Measurements from ENCODE around the gene SYCE1L. TPM values are rescaled to one million over a fixed set of nuclear protein-coding genes. Genes with fewer than 3 reads are reported as not detected.

The SYCE1L gene
- total RNA-seq, 2 experiments from 2014 or later = 1.9 to 9.9 TPM

DNA sequence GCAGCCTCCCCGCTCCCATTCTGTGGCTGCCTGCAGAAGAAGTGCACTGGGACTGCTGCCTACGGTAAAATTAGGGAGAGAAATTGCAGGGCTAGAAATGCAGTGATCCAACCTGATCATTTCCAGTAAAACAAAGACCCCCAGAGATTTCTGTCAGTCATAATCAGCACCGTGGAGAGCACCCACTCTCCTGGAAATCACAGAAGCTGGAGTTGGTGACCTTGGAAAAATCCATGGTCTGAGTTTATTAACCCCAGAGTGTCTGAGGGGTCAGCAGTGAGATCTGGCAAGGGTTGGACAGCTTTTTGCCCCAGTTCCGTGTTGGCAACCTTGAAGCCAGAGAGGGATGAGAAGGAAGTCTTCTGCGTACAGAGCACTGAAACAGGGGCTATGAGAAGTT is 7.8 kb downstream of the SYCE1L start:
- Histone ChIP-seq H3K36me3 (ENCODE audit: insufficient read depth, low read length) (no peaks in the 10 kb centered on the region), H3K4me3 (ENCODE audit: low read depth, low read length, poor library complexity, severe bottlenecking) (no peak overlapping the region), H3K9me3 (ENCODE audit: low read length) (no peaks in the 10 kb centered on the region), H3K79me2 (ENCODE audit: insufficient read depth, low read depth, low read length) (no peaks in the 10 kb centered on the region), H3K4me2 (ENCODE audit: low read length) (no peak overlapping the region), H4K20me1 (ENCODE audit: insufficient read depth, low read length) (no peaks in the 10 kb centered on the region), H3K4me1 (ENCODE audit: insufficient read depth, low read length, poor library complexity, severe bottlenecking) (peaks cover 7% of the 10 kb centered on the region), H2AFZ (ENCODE audit: low read length) (no peak overlapping the region), H3K27ac (ENCODE audit: low read depth, low read length, poor library complexity, severe bottlenecking) (no peak overlapping the region), H3K9me2 (ENCODE audit: insufficient read depth, low read length) (no peaks in the 10 kb centered on the region)
- intact Hi-C loops (cut with micrococcal nuclease; ENCODE audit: unreplicated experiment) = no loop called here
- no TSS peak for BruUV-seq (replicated peaks)
- TF ChIP-seq, protein P1, sequence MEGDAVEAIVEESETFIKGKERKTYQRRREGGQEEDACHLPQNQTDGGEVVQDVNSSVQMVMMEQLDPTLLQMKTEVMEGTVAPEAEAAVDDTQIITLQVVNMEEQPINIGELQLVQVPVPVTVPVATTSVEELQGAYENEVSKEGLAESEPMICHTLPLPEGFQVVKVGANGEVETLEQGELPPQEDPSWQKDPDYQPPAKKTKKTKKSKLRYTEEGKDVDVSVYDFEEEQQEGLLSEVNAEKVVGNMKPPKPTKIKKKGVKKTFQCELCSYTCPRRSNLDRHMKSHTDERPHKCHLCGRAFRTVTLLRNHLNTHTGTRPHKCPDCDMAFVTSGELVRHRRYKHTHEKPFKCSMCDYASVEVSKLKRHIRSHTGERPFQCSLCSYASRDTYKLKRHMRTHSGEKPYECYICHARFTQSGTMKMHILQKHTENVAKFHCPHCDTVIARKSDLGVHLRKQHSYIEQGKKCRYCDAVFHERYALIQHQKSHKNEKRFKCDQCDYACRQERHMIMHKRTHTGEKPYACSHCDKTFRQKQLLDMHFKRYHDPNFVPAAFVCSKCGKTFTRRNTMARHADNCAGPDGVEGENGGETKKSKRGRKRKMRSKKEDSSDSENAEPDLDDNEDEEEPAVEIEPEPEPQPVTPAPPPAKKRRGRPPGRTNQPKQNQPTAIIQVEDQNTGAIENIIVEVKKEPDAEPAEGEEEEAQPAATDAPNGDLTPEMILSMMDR (conservative IDR thresholded peaks at IDR 0.05; ENCODE audit: low read length) = no peak
- TF ChIP-seq EZH2phosphoT487 (IDR thresholded peaks at IDR 0.05; ENCODE audit: borderline replicate concordance, low read depth, low read length) = no peak
- CTCF ChIA-PET (ENCODE audit: unreplicated experiment) = no interaction called here
- DNase-seq (ENCODE audit: low spot score) = no peak
- POLR2A ChIA-PET = no interaction called here

DNA sequence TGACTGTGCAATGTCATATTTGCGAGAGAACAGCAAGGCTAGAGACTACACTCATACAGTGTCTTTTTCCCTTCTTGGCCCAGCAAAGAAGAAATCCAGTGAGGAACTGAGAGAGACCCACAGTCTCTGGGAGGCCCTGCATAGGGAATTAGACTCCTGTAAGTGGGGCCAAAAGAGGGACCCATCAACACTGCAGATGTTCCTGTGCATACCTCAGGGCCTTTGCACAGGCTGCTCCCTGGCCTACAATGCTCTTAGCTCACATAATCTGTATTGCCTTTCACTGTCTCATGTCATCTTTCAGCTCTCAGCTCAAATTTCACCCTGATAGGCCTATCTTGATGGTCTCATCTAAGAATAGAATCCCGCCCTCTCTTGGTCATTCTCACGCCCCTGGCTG is 9.2 kb downstream of the SYCE1L start:
- no peak for DNase-seq (ENCODE audit: low spot score)
- no peak overlapping the region for H3K4me3 ChIP-seq (ENCODE audit: low read depth, low read length, poor library complexity, severe bottlenecking)
- no peaks in the 10 kb centered on the region for H3K79me2 ChIP-seq (ENCODE audit: insufficient read depth, low read depth, low read length)
- no peaks in the 10 kb centered on the region for H3K36me3 ChIP-seq (ENCODE audit: insufficient read depth, low read length)
- no peak overlapping the region for H3K27ac ChIP-seq (ENCODE audit: low read depth, low read length, poor library complexity, severe bottlenecking)
- no peaks in the 10 kb centered on the region for H3K9me2 ChIP-seq (ENCODE audit: insufficient read depth, low read length)
- intact Hi-C loops (cut with micrococcal nuclease; ENCODE audit: unreplicated experiment) = no loop called here
- no peaks in the 10 kb centered on the region for H4K20me1 ChIP-seq (ENCODE audit: insufficient read depth, low read length)
- ChIA-PET POLR2A (interaction anchor here (0.8 kb wide), 1 partner anchor 13 kb away, joined by 3 read pairs; no protein-coding TSS in a partner anchor), CTCF (ENCODE audit: unreplicated experiment) (no interaction called here)
- no peak overlapping the region for H2AFZ ChIP-seq (ENCODE audit: low read length)
- peaks cover 10% of the 10 kb centered on the region for H3K4me1 ChIP-seq (ENCODE audit: insufficient read depth, low read length, poor library complexity, severe bottlenecking)
- H3K4me2 ChIP-seq (ENCODE audit: low read length) = no peak overlapping the region
- no peaks in the 10 kb centered on the region for H3K9me3 ChIP-seq (ENCODE audit: low read length)
- BruUV-seq (replicated peaks) = no TSS peak
- no peak for TF ChIP-seq EZH2phosphoT487 (IDR thresholded peaks at IDR 0.05; ENCODE audit: borderline replicate concordance, low read depth, low read length)

DNA sequence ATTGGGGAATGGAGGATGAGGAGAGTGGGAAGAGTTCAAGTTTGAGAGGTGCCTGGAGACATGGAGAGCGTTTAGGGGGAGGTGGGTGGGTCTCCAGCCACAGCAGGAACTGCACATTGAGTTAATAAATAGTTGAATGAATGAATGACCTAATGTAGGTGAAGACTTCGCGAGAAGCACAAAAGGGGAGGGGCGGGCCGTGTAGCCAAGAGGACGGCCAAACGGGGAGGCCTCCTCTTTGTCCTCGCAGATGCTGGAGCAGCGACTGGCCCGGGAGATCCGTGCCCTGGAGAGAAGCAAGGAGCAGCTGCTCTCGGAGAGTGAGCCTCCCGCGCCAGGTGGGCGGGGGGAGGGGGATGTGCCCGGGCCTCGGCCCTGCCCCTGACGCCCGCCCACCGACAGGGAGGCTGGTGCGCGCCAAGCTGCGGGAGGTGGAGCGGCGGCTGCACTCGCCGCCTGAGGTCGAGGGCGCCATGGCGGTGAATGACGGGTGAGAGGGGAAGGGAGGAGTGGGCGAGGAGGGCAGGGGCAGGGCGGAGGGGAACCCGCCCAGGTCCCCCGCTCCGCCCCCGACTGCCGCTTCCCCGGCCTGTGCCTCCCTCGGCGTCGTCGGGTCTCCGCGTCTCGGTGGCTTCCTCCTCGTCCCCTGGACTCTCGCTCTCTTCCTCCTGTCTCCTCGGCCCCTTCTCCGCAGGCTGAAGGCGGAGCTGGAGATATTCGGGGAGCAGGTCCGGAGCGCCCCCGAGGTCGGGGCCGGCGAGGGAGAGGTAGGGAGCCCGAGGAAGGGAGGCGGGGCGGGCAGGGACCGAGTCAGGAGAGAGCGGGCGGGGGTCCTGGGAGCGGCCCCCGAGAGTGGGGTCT is 12.9 kb downstream of the SYCE1L start:
- H3K27ac ChIP-seq (ENCODE audit: low read depth, low read length, poor library complexity, severe bottlenecking) = no peak overlapping the region
- intact Hi-C loops (cut with micrococcal nuclease; ENCODE audit: unreplicated experiment) = loop anchor here (1.0 kb wide), 1 partner anchor 22 kb away; no protein-coding TSS in a partner anchor
- H3K4me3 ChIP-seq (ENCODE audit: low read depth, low read length, poor library complexity, severe bottlenecking) = peak overlapping the region; percentile 74
- TF ChIP-seq, protein P1 (conservative IDR thresholded peaks at IDR 0.05; ENCODE audit: low read length) = no peak
- ChIA-PET POLR2A (interaction anchor here (0.6 kb wide), 1 partner anchor 1450 kb away, joined by 4 read pairs; no protein-coding TSS in a partner anchor), CTCF (ENCODE audit: unreplicated experiment) (no interaction called here)
- no peaks in the 10 kb centered on the region for H3K79me2 ChIP-seq (ENCODE audit: insufficient read depth, low read depth, low read length)
- TSS peak; percentile 77 for BruUV-seq (replicated peaks)
- no peaks in the 10 kb centered on the region for H3K36me3 ChIP-seq (ENCODE audit: insufficient read depth, low read length)
- H4K20me1 ChIP-seq (ENCODE audit: insufficient read depth, low read length) = no peaks in the 10 kb centered on the region
- no peaks in the 10 kb centered on the region for H3K9me2 ChIP-seq (ENCODE audit: insufficient read depth, low read length)
- peaks cover 10% of the 10 kb centered on the region for H3K4me1 ChIP-seq (ENCODE audit: insufficient read depth, low read length, poor library complexity, severe bottlenecking)
- peak overlapping the region; percentile 74 for H3K4me2 ChIP-seq (ENCODE audit: low read length)
- peak; percentile 67 for DNase-seq (ENCODE audit: low spot score)
- no peaks in the 10 kb centered on the region for H3K9me3 ChIP-seq (ENCODE audit: low read length)
- H2AFZ ChIP-seq (ENCODE audit: low read length) = peak overlapping the region; percentile 64; the same call in 1 of the 2 replicates
